HCT116 (cell line): ENCODE data around the gene HNRNPU. TPM values are rescaled to one million over a fixed set of nuclear protein-coding genes. Genes with fewer than 3 reads are reported as not detected.

Experiments
- ATAC-seq: fragments of 200-7000 bp; cut with Tn5 transposase; 2 replicates; pipeline ENCODE4 v1.9.1; 2020; ENCODE audit warnings: mild to moderate bottlenecking, moderate library complexity
- BruUV-seq: library from RNA; stranded (reverse); fragments of 400-500 nt; replicated peaks from 2 replicates; lab custom pipeline; 2021; lab: Mats Ljungman, UMichigan
- CTCF ChIA-PET: fragments of 300-600 bp; sonication (Branson Sonifier 250); formaldehyde crosslinking; loops from one replicate; lab custom pipeline; 2021; ENCODE audit warnings: antibody characterized with exemption; lab: Charles Lee
- POLR2A ChIA-PET: fragments of 300-600, 350-600 bp; sonication (Branson Sonifier 250); formaldehyde crosslinking; loops from one replicate; lab custom pipeline; 2021; ENCODE audit warnings: antibody characterized with exemption; lab: Charles Lee
- RAD21 ChIA-PET, 2 experiments: fragments of 300-600 bp; sonication (Branson Sonifier 250); formaldehyde crosslinking; loops; one replicate each; lab custom pipeline; 2023; ENCODE audit warnings: low total read pairs in 2 of 2; ENCODE audit not compliant: uncharacterized antibody in 2 of 2, unreplicated experiment in 2 of 2, low non-redundant PET in 1 of 2; lab: Charles Lee
- DNase-seq: peaks from one replicate; pipeline ENCODE4 v3.0.0-alpha.2; 2010; ENCODE audit warnings: low read depth, low spot score
- H2AFZ ChIP-seq: fragments of 200-600 bp; shearing (Covaris generic), sonication (generic); 2 replicates; pipeline ENCODE4 v1.6.1; 2017; ENCODE audit warnings: low read depth, mixed run types, mixed read lengths, antibody characterized with exemption, low read length; ENCODE audit not compliant: poor library complexity, severe bottlenecking
- H3K27ac ChIP-seq: 2 replicates; pipeline ENCODE4 v1.5.1; 2012; ENCODE audit warnings: low read depth, low read length
- H3K27me3 ChIP-seq: fragments of 200-600 bp; sonication (generic); 2 replicates; pipeline ENCODE4 v1.6.1; 2016; ENCODE audit warnings: mixed run types, low read length, mixed read lengths; ENCODE audit not compliant: insufficient read depth
- H3K36me3 ChIP-seq, 2 experiments: fragments of 200-500 bp in 1 of 2; fragments of 200-600 bp in 1 of 2; sonication (Bioruptor generic) in 1 of 2; sonication (generic) in 1 of 2; 2 replicates each; pipeline versions ENCODE4 v1.5.1 to v1.6.1; 2014 to 2016; ENCODE audit warnings: low read length in 2 of 2, inconsistent platforms in 1 of 2, mixed read lengths in 1 of 2, mixed run types in 1 of 2; ENCODE audit not compliant: insufficient read depth in 2 of 2, control insufficient read depth in 1 of 2
- H3K4me1 ChIP-seq, 2 experiments: fragments of 200-600 bp in 1 of 2; sonication (generic) in 1 of 2; 2 replicates each; pipeline versions ENCODE4 v1.5.1 to v1.6.1; 2012 to 2017; ENCODE audit warnings: low read length in 2 of 2, inconsistent platforms in 1 of 2, mild to moderate bottlenecking in 1 of 2, mixed read lengths in 1 of 2, mixed run types in 1 of 2, moderate library complexity in 1 of 2; ENCODE audit not compliant: insufficient read depth in 2 of 2, control insufficient read depth in 1 of 2
- H3K4me2 ChIP-seq: fragments of 200-600 bp; sonication (generic); 2 replicates; pipeline ENCODE4 v1.6.1; 2017; ENCODE audit warnings: mixed run types, low read length, mixed read lengths
- H3K4me3 ChIP-seq, 2 experiments: fragments of 200-600 bp in 1 of 2; sonication (generic) in 1 of 2; replicated peaks in 1 of 2; 2 replicates each; pipeline ENCODE4 v1.5.1; 2011 to 2016; ENCODE audit warnings: low read length in 2 of 2, control low read depth in 1 of 2, low read depth in 1 of 2, mild to moderate bottlenecking in 1 of 2, mixed read lengths in 1 of 2, mixed run types in 1 of 2
- H3K79me2 ChIP-seq: fragments of 200-600 bp; sonication (generic); 2 replicates; pipeline ENCODE4 v1.6.1; 2017; ENCODE audit warnings: mild to moderate bottlenecking, mixed run types, low read length, moderate library complexity, mixed read lengths; ENCODE audit not compliant: insufficient read depth
- H3K9ac ChIP-seq: fragments of 200-600 bp; sonication (generic); 2 replicates; pipeline ENCODE4 v1.6.1; 2016; ENCODE audit warnings: low read length, mixed read lengths
- H3K9me2 ChIP-seq: fragments of 200-600 bp; sonication (generic), shearing (Covaris generic); 2 replicates; pipeline ENCODE4 v1.6.1; 2017; ENCODE audit warnings: mixed run types, mild to moderate bottlenecking, moderate library complexity; ENCODE audit not compliant: insufficient read depth
- H3K9me3 ChIP-seq, 2 experiments: fragments of 200-500 bp in 1 of 2; fragments of 200-600 bp in 1 of 2; sonication (Bioruptor generic) in 1 of 2; sonication (generic) in 1 of 2; 2 replicates each; pipeline ENCODE4 v1.6.1; 2014 to 2017; ENCODE audit warnings: low read length in 2 of 2, mixed read lengths in 2 of 2, inconsistent platforms in 1 of 2, low read depth in 1 of 2, mild to moderate bottlenecking in 1 of 2, mixed run types in 1 of 2, moderate library complexity in 1 of 2; ENCODE audit not compliant: control insufficient read depth in 1 of 2, insufficient read depth in 1 of 2
- H4K20me1 ChIP-seq: fragments of 200-600 bp; sonication (generic), shearing (Covaris generic); 2 replicates; pipeline ENCODE4 v1.6.1; 2017; ENCODE audit warnings: mixed run types, mild to moderate bottlenecking, moderate library complexity; ENCODE audit not compliant: insufficient read depth
- FOSL1 ChIP-seq: IDR thresholded peaks from 2 replicates; pipeline ENCODE4 v1.6.1; 2012; ENCODE audit warnings: low read depth
- POLR2A ChIP-seq: IDR thresholded peaks from 2 replicates; pipeline ENCODE4 v1.7.0; 2011; ENCODE audit warnings: borderline replicate concordance; ENCODE audit not compliant: insufficient read depth, insufficient read length; ENCODE audit errors: extremely low read depth
- SIN3A ChIP-seq: IDR thresholded peaks from 2 replicates; pipeline ENCODE4 v1.6.1; 2012; ENCODE audit warnings: low read depth
- SRF ChIP-seq: IDR thresholded peaks from 2 replicates; pipeline ENCODE4 v1.6.1; 2012; ENCODE audit warnings: low read depth
- ZFX ChIP-seq: fragments of 450-650 bp; IDR thresholded peaks from 2 replicates; pipeline ENCODE4 v1.6.1; 2017
- intact Hi-C: fragments of 100-400 bp; cut with micrococcal nuclease; formaldehyde crosslinking; loops from 2 replicates; pipeline ENCODE4 v1.10.0; 2022
- total RNA-seq: library from RNA; stranded (reverse); gene quantifications from one replicate; pipeline ENCODE4 v1.2.1, GENCODE V29; 2021; ENCODE audit not compliant: unreplicated experiment
- TF ChIP-seq, protein P1 (sequence below): IDR thresholded peaks from 2 replicates; pipeline ENCODE4 v1.6.1; 2012
- TF ChIP-seq, protein P2 (sequence below), 3 experiments: fragments of 200-600 bp in 1 of 3; sonication (generic) in 1 of 3; IDR thresholded peaks in 2 of 3; conservative IDR thresholded peaks in 1 of 3; 2 replicates each; pipeline ENCODE4 v1.5.1; 2012 to 2017; ENCODE audit warnings: low read depth in 2 of 3, low read length in 2 of 3, antibody characterized with exemption in 1 of 3, borderline replicate concordance in 1 of 3, control low read depth in 1 of 3, mild to moderate bottlenecking in 1 of 3, mixed read lengths in 1 of 3, mixed run types in 1 of 3, moderate library complexity in 1 of 3; ENCODE audit not compliant: insufficient read depth in 1 of 3

HNRNPU gene
- total RNA-seq, 1 experiment from 2014 or later: 424 TPM

DNA sequence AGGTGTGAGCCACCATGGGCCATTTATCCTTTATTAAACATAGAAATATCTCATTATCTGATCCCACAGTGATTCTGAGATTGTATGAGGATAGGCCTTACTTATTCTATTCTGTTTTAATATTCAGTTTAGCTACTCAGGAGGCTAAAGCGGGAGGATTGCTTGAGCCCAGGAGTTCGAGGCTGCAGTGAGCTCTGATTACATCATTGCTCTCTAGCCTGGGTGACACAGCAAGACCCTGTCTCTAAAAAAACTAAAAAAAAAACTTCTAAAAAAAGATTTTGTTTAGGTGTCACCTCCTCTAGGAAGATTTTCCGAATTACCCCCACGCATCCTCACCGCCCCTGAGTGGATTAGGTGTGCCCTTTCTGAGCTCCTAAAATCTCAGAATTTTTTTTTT lies 14.3 kb upstream of the HNRNPU start:
- intact Hi-C loops: no loop called here
- H4K20me1 ChIP-seq: no peaks in the 10 kb centered on the region
- H3K36me3 ChIP-seq: no peaks in the 10 kb centered on the region
- no peaks in the 10 kb centered on the region for H3K9me2 ChIP-seq
- no TSS peak for BruUV-seq
- ChIA-PET CTCF (no interaction called here), POLR2A (no interaction called here), RAD21 (no interaction called here)
- no peak overlapping the region for H3K9ac ChIP-seq
- no peak overlapping the region for H2AFZ ChIP-seq
- H3K9me3 ChIP-seq: no peaks in the 10 kb centered on the region
- H3K4me2 ChIP-seq: no peak overlapping the region
- peaks cover 3 to 7% of the 10 kb centered on the region in 2 experiments; a peak in 3 of 4 replicates for H3K4me1 ChIP-seq
- TF ChIP-seq SIN3A: no peak
- TF ChIP-seq, protein P1, sequence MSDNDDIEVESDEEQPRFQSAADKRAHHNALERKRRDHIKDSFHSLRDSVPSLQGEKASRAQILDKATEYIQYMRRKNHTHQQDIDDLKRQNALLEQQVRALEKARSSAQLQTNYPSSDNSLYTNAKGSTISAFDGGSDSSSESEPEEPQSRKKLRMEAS: no peak
- H3K4me3 ChIP-seq: no peak overlapping the region
- ATAC-seq: no peak
- no peak for DNase-seq
- H3K27ac ChIP-seq: no peak overlapping the region
- H3K79me2 ChIP-seq: no peaks in the 10 kb centered on the region
- no peaks in the 10 kb centered on the region for H3K27me3 ChIP-seq

DNA sequence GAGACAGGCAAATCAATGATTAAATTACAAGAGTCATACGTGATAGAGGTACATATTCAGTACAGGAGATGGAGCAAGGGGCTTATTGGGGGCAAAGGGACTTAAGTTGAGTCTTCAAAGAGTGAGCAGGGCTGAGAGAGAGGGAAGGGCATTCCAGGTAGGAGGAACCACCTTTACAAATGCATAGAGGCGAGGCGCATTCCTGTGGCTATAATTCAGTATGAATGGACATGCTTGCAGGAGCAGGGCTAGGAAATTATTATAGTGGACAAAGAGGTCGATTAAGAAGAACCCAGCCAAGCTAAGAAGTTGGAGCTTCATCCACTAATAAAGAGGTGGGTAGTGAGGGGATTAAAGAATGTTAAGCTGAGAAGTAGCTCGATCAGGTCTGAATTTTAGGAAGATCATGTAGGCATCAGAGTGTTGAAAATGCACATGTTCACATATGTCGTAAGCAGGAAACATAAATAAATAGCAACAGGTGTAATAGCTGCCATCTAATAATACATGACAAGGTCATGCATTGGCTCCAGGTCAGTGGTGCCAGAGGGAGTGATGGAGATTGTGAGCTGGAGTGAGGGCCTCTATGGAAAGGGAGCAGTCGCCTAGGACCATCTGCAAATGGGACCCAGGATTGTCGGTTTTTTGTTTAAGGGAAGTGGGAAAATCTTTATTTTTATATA lies 12.0 kb upstream of the HNRNPU start:
- no peak overlapping the region for H3K27ac ChIP-seq
- no peaks in the 10 kb centered on the region for H3K79me2 ChIP-seq
- ChIA-PET POLR2A (no interaction called here), CTCF (no interaction called here), RAD21 (no interaction called here)
- H3K36me3 ChIP-seq: no peaks in the 10 kb centered on the region
- no peaks in the 10 kb centered on the region for H3K9me2 ChIP-seq
- DNase-seq (no peak), ATAC-seq (peak; percentile 68; the same call in 1 of the 2 replicates)
- no peak overlapping the region for H3K4me3 ChIP-seq
- H3K9me3 ChIP-seq: no peaks in the 10 kb centered on the region
- intact Hi-C loops: no loop called here
- peaks cover 3 to 7% of the 10 kb centered on the region in 2 experiments; a peak in 3 of 4 replicates for H3K4me1 ChIP-seq
- no TSS peak for BruUV-seq
- peak overlapping the region; percentile 14; the same call in 1 of the 2 replicates for H3K4me2 ChIP-seq
- no peak overlapping the region for H3K9ac ChIP-seq
- H4K20me1 ChIP-seq: no peaks in the 10 kb centered on the region
- no peak for TF ChIP-seq POLR2A
- TF ChIP-seq SRF: no peak
- TF ChIP-seq, protein P2, sequence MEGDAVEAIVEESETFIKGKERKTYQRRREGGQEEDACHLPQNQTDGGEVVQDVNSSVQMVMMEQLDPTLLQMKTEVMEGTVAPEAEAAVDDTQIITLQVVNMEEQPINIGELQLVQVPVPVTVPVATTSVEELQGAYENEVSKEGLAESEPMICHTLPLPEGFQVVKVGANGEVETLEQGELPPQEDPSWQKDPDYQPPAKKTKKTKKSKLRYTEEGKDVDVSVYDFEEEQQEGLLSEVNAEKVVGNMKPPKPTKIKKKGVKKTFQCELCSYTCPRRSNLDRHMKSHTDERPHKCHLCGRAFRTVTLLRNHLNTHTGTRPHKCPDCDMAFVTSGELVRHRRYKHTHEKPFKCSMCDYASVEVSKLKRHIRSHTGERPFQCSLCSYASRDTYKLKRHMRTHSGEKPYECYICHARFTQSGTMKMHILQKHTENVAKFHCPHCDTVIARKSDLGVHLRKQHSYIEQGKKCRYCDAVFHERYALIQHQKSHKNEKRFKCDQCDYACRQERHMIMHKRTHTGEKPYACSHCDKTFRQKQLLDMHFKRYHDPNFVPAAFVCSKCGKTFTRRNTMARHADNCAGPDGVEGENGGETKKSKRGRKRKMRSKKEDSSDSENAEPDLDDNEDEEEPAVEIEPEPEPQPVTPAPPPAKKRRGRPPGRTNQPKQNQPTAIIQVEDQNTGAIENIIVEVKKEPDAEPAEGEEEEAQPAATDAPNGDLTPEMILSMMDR (IDR thresholded peaks at IDR 0.05 in 2 of 3, conservative IDR thresholded peaks at IDR 0.05 in 1 of 3; ENCODE audit: borderline replicate concordance in 1 of 3, insufficient read depth in 1 of 3, low read depth in 2 of 3, low read length in 2 of 3): no peak
- TF ChIP-seq ZFX: no peak
- TF ChIP-seq FOSL1: no peak
- no peak overlapping the region for H2AFZ ChIP-seq
- H3K27me3 ChIP-seq: no peaks in the 10 kb centered on the region
